ENCODE measurements around the gene SF1.
"Not testable (repeated sequence)": the region's sequence is repeated elsewhere in the genome, so short reads cannot be mapped to it uniquely, and the experiment has no call there.

The SF1 gene, protein sequence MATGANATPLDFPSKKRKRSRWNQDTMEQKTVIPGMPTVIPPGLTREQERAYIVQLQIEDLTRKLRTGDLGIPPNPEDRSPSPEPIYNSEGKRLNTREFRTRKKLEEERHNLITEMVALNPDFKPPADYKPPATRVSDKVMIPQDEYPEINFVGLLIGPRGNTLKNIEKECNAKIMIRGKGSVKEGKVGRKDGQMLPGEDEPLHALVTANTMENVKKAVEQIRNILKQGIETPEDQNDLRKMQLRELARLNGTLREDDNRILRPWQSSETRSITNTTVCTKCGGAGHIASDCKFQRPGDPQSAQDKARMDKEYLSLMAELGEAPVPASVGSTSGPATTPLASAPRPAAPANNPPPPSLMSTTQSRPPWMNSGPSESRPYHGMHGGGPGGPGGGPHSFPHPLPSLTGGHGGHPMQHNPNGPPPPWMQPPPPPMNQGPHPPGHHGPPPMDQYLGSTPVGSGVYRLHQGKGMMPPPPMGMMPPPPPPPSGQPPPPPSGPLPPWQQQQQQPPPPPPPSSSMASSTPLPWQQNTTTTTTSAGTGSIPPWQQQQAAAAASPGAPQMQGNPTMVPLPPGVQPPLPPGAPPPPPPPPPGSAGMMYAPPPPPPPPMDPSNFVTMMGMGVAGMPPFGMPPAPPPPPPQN

DNA sequence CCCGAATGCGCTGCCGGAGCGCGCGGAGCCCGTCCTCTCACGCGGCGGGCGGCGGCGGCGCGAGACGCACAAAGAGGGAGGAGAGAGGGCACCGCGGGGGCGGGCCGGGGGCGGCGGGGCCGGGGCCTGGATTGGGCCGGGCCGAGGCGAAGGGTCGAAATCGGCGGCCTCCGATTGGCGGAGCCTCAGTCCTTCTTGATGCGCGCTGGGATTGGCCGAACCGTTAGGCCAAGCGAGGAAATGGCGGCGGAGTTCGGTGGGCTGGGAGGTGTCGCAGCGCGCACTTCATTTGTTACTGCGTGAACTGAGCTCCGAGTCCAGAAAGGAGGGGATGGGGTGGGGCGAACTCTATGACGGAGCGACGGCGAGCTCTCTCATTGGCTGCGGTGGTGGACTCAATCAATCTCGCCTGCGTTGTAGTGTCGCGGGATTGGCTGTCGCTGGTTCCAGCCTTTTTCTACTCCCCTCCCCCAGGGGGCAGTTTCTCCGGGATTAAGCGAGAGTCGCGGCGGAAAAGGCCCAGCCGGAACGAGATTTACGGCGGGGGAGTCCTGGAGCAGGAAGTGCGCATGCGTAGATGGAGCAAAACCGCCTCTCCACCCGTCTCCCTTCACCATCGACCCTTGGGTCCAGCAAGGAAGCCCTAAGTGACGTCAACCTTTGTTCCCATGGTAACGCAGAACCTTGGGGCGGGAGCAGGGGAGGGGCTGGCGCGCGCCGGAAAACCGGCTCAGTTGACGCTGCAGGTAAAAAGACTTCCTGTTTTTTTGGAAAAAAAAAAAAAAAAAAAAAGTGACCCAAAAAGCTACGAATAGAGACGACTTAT lies at the start of gene SF1:
TSS of gene SF1 (minus strand) at position 70 of the 826 bp plus-strand sequence. CDS start 150 bp downstream, outside the sequence.
- DNase-seq = peak; percentile 95 to 100 (median 100)

DNA sequence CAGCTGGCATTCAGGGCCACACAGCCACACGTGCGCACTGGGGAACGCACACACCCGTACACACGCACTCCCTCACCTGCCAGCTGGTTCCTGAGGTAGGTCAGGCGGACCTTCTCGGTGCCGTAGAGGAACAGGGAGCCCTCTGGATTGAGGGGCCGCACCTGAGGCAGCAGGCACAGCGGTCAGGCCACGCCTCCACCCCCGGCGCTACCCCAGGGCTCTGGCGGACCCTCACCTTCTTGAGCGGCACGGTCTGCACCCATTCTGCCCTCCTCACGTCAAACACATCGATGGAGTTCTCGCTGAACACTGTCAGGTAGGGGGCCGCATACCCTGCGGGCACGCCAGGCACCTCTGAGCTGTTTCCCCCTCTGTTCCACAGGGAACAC lies 49.1 kb upstream of the SF1 start:
- DNase-seq = no peak

- no peak for DNase-seq
Measured at GRCh38 chr11:64826578-64827450, 48.5 kb upstream of the SF1 start.

DNA sequence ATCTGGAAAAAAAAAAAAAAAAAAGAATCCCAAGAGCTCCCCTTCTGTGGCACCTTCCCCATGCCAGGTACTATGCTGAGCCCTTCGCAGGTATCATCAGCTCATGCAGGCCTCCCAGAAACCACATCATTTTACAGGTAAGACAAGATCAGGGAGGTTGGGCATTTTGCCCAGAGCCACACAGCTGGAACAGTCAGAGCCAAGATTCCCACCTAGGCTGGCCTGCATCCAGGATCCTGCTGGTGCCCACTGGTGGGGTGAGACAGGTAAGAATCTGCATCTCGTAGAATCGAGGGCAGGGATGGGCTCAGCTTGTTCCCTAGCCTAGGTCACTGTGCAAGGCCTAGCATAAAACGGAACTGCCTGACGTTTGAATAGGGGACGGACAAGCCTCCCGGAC lies 47.7 kb upstream of the SF1 start:
- DNase-seq = no peak

GRCh38 chr11:64823568-64824119 lies 45.3 kb upstream of the SF1 start:
- DNase-seq = no peak

DNA sequence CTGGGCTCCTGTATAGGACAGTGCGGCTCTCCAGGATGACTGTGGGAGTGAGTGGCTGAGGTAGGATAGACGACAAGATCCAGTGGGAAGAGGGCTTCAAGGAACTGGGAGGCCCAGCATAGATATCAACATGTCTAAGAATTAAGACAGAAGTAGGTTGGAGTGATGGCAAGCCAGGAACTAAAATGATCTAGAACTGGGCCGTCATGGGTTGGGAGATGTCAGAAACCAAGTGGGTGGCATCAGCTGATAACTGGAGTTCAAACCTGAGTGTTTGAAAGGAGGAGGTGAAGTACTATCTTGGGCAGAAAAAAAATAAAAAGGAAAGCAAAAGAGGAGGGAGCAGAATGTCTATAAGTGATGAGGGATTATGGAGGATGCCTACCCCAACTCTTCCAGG lies 39.1 kb upstream of the SF1 start:
- no peak for DNase-seq

GRCh38 chr11:64815433-64815832 lies 37.1 kb upstream of the SF1 start:
- DNase-seq = not testable (repeated sequence)

GRCh38 chr11:64814712-64815187 lies 36.4 kb upstream of the SF1 start:
- DNase-seq = no peak

DNA sequence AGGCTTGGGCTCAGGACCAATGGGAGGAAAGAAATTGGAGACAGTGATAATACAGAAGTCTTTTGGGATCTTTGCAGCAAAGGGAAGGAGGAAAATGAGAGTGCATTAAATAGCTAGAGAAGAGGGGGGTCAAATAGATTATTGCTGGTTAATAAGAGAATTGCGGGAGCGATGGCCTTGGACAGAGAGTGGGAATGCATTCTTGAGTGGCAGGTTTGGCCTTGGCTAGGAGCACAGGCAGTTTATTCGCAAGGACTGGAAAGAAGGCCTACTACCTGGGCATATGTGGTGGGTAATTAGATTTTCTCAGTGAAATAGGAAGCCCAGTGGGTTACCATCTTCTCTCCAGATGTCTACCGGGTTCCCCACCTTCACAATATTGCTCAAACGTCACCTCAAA lies 35.5 kb upstream of the SF1 start:
- DNase-seq = no peak

DNA sequence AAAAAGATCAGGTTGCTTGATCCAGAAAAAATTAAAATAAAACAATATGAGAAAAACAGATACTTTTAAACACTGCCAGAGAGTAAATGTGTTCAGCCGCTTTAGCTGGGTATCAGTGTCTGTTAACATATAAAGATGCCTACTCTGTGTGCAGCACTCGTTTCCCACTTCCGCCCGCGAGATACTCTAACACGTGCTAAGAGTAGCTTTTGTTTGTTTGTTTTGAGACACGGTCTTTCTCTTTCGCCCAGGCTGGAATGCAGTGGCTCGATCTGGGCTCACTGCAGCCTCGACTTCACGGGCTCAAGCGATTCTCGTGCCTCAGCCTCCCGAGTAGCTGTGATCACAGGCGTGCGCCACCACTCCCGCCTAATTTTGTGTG lies 32.5 kb upstream of the SF1 start:
- peak in 1 of 4 experiments; percentile 62 for DNase-seq

- DNase-seq = peak; percentile 51 to 69 (median 64)
Measured at GRCh38 chr11:64810271-64810890, 32.0 kb upstream of the SF1 start, which contains the start of gene MEN1. Gene MEN1 (minus strand): TSS chr11:64810551. CDS start chr11:64810109, 442 bp downstream.

DNA sequence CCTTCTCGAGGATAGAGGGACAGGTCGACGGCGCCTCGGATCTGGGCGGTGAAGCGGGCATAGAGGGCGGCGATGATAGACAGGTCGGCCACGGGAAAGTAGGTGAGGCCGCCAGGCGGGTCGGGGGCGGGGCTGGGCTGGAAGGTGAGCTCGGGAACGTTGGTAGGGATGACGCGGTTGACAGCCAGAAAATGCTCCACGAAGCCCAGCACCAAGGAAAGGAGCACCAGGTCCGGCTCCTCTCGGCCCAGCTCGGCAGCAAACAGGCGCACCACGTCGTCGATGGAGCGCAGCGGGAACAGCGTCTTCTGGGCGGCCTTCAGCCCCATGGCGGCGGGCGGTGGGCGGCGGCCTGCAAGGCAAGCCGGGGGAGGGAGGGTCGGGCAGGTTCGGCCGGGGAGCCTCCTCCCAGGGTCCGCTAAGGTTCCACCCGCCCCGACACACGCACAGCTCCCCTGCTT lies 31.5 kb upstream of the SF1 start:
- no peak for DNase-seq

DNA sequence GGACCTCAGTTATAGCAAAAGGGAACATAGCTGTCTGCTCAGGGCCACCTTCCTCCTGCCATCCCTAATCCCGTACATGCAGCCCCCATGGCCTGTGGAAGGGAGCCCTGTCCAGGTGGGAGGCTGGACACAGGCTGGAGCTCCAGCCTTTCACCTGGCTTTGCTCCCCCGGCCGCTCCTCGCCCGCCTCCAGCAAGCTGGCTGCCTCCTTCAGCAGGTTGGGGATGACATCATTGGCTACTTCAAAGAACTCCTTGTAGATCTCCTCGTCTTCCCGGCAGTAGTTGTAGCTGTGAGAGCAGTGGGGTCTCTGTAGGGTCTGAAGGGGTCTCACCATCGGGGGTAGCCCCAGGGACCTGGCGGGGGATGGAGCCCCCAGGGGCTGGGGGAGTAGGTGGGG lies 27.1 kb upstream of the SF1 start:
- no peak for DNase-seq

DNA sequence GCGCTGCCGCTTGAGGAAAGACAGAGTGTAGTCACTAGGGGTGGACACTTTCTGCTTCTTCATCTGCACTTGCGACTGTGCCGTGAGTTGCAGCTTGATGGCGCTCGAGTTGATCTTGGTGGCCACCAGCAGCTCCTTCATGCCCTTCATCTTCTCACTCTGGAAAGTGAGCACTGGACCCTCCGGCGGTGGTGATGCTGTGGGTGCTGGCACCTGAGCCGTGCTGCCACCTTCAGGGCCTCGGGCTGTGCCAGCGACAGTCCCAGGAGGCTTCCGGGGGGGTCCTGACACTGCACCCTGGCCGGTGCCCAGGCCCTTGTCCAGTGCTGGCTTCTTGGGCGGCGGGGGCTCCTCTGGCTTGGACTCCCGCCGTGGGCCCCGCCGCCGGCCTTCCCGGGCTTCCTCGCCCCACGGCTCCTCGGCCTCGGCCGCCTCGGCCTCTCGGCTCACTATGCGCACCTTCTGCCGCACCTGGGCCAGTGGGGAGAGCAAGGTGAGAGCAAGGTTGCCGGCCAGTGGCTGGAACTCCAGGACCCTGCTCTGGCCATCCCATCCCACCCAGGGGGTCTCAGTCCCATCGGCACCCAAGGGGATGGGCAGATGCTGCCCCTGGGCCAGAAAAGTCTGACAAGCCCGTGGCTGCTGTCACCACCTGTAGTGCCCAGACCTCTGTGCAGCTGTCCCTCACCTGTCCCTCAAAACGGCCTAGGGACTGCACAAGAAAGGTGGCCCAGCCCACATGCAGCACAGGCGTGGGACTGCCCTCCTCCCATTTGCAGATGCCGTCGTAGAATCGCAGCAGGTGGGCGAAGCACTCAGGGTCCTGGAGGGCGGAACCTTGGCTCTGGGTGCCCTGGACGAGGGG lies 26.2 kb upstream of the SF1 start:
- no peak for DNase-seq

DNA sequence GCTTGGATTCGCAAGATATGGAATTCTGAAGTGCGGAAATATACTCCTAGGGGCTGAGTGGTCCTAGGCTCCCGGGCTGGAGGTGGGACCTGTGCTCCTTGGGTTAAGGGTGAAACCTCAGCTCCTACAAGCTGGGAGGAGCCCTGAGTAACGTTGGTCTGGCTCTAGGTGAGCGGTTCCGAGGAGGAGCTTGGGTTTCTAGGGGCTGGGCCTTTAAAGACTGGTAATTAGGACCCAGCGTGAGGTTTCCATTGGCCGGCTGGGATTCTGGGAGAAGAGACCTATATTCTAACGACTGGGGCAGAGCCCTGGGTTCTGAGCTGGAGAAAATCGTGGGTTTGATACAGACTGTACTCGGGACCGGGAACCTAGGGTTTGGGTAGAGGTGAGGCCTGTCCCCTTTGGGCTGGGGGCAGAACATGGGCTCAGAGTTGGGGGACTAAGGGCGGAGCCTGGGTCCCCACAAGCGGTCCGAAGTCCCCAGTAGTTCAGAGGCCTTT lies 25.6 kb upstream of the SF1 start:
- DNase-seq = no peak

- peak; percentile 44 to 87 (median 62) for DNase-seq
Measured at GRCh38 chr11:64803158-64803845, 25.0 kb upstream of the SF1 start, which contains the start of gene MAP4K2. Gene MAP4K2 (minus strand): TSS chr11:64803214. CDS start chr11:64803149, 65 bp downstream.

- peak in 1 of 4 experiments; percentile 37 for DNase-seq
Measured at GRCh38 chr11:64802370-64803157, 24.2 kb upstream of the SF1 start.

Data from activated naive CD4-positive, alpha-beta T cell (primary cell).